OCI-LY3 (cell line): ENCODE data around the gene MATN1.

Source experiments
- H2AFZ ChIP-seq: fragments of 200-600, 300-600 bp; shearing (Covaris generic); 2 replicates; pipeline ENCODE4 v1.6.0; 2014; ENCODE audit warnings: antibody characterized with exemption, low read depth, low read length
- H3K27ac ChIP-seq: fragments of 200-600, 300-600 bp; sonication (generic); 2 replicates; pipeline ENCODE4 v1.5.1; 2014; ENCODE audit warnings: mild to moderate bottlenecking, low read length, moderate library complexity, mixed read lengths
- H3K27me3 ChIP-seq: fragments of 200-600, 300-600 bp; sonication (generic); 2 replicates; pipeline ENCODE4 v1.6.1; 2014; ENCODE audit warnings: low read depth, low read length, mixed read lengths
- H3K36me3 ChIP-seq: fragments of 200-600, 300-600 bp; sonication (generic); replicated peaks from 2 replicates; pipeline ENCODE3; 2014; ENCODE audit warnings: low read depth, low read length, mixed read lengths
- H3K4me1 ChIP-seq: fragments of 300-600, 200-600 bp; sonication (generic); 2 replicates; pipeline ENCODE4 v1.6.1; 2014; ENCODE audit warnings: low read length, mixed read lengths
- H3K4me2 ChIP-seq: fragments of 200-600, 300-600 bp; sonication (generic); 2 replicates; pipeline ENCODE4 v1.6.1; 2014; ENCODE audit warnings: low read length, mixed read lengths
- H3K4me3 ChIP-seq: fragments of 300-600, 200-600 bp; sonication (generic); 2 replicates; pipeline ENCODE4 v1.5.1; 2014; ENCODE audit warnings: antibody characterized with exemption, mild to moderate bottlenecking, low read length, moderate library complexity
- H3K79me2 ChIP-seq: fragments of 300-600, 200-600 bp; shearing (Covaris generic); 2 replicates; pipeline ENCODE4 v1.6.1; 2014; ENCODE audit warnings: mild to moderate bottlenecking, low read length, mixed read lengths
- H3K9ac ChIP-seq: fragments of 300-600, 200-600 bp; shearing (Covaris generic); 2 replicates; pipeline ENCODE4 v1.6.0; 2014; ENCODE audit warnings: mild to moderate bottlenecking, low read length, moderate library complexity
- H3K9me3 ChIP-seq: fragments of 200-600, 300-600 bp; shearing (Covaris generic); 2 replicates; pipeline ENCODE4 v1.6.1; 2014; ENCODE audit warnings: low read length, mixed read lengths; ENCODE audit not compliant: insufficient read depth
- H4K20me1 ChIP-seq: fragments of 200-600, 300-600 bp; sonication (generic); 2 replicates; pipeline ENCODE4 v1.6.1; 2016; ENCODE audit warnings: low read length, mixed read lengths; ENCODE audit not compliant: insufficient read depth
- CTCF ChIP-seq: fragments of 200-600, 300-600 bp; sonication (generic); IDR thresholded peaks from 2 replicates; pipeline ENCODE4 v1.5.1; 2014; ENCODE audit warnings: antibody characterized with exemption, low read length, low read depth
- EZH2phosphoT487 ChIP-seq: fragments of 200-600 bp; shearing (Covaris generic); IDR thresholded peaks from 2 replicates; pipeline ENCODE4 v1.6.1; 2018; ENCODE audit warnings: antibody characterized with exemption, mixed run types, low read depth

The MATN1 gene

GRCh38 chr1:30684259-30684658 lies 39.1 kb downstream of the MATN1 start:
- Histone ChIP-seq H3K9me3 (no peaks in the 10 kb centered on the region), H3K27me3 (peaks cover 5% of the 10 kb centered on the region; the same call in 1 of the 2 replicates)

GRCh38 chr1:30683699-30684098 lies 39.7 kb downstream of the MATN1 start:
- Histone ChIP-seq H2AFZ (no peak overlapping the region), H4K20me1 (no peaks in the 10 kb centered on the region), H3K79me2 (no peaks in the 10 kb centered on the region), H3K27me3 (peaks cover 5% of the 10 kb centered on the region; the same call in 1 of the 2 replicates), H3K36me3 (no peaks in the 10 kb centered on the region), H3K4me1 (no peaks in the 10 kb centered on the region), H3K9ac (no peak overlapping the region), H3K4me2 (no peak overlapping the region), H3K4me3 (no peak overlapping the region), H3K27ac (no peak overlapping the region), H3K9me3 (no peaks in the 10 kb centered on the region)
- TF ChIP-seq EZH2phosphoT487 (no peak), CTCF (no peak)

More at GRCh38 chr1:30684259-30684658, 39.1 kb downstream of the MATN1 start:
- Histone ChIP-seq H3K4me1 (no peaks in the 10 kb centered on the region), H3K9ac (no peak overlapping the region), H2AFZ (no peak overlapping the region), H3K4me3 (no peak overlapping the region), H3K4me2 (no peak overlapping the region), H3K79me2 (no peaks in the 10 kb centered on the region), H3K36me3 (no peaks in the 10 kb centered on the region), H4K20me1 (no peaks in the 10 kb centered on the region), H3K27ac (no peak overlapping the region)
- TF ChIP-seq CTCF, result no peak
- TF ChIP-seq EZH2phosphoT487, result no peak

GRCh38 chr1:30682396-30683275 lies 40.7 kb downstream of the MATN1 start:
- H2AFZ ChIP-seq, result no peak overlapping the region
- no peak overlapping the region for H3K9ac ChIP-seq
- peaks cover 5% of the 10 kb centered on the region; the same call in 1 of the 2 replicates for H3K27me3 ChIP-seq
- no peaks in the 10 kb centered on the region for H4K20me1 ChIP-seq
- H3K4me3 ChIP-seq, result no peak overlapping the region
- H3K4me1 ChIP-seq, result no peaks in the 10 kb centered on the region
- no peak overlapping the region for H3K4me2 ChIP-seq
- no peak overlapping the region for H3K27ac ChIP-seq
- TF ChIP-seq EZH2phosphoT487 (no peak), CTCF (no peak)
- no peaks in the 10 kb centered on the region for H3K9me3 ChIP-seq
- no peaks in the 10 kb centered on the region for H3K36me3 ChIP-seq
- H3K79me2 ChIP-seq, result no peaks in the 10 kb centered on the region

GRCh38 chr1:30681782-30682181 lies 41.6 kb downstream of the MATN1 start:
- Histone ChIP-seq H3K27ac (no peak overlapping the region), H3K4me2 (no peak overlapping the region), H3K36me3 (no peaks in the 10 kb centered on the region), H3K27me3 (peaks cover 5% of the 10 kb centered on the region; the same call in 1 of the 2 replicates), H3K9me3 (no peaks in the 10 kb centered on the region), H3K4me1 (no peaks in the 10 kb centered on the region), H4K20me1 (no peaks in the 10 kb centered on the region), H3K4me3 (no peak overlapping the region), H2AFZ (no peak overlapping the region), H3K79me2 (no peaks in the 10 kb centered on the region), H3K9ac (no peak overlapping the region)
- no peak for TF ChIP-seq CTCF
- no peak for TF ChIP-seq EZH2phosphoT487
